ENCODE data around the gene PRPH2. TPM values are rescaled to one million over a fixed set of nuclear protein-coding genes. Genes with fewer than 3 reads are reported as not detected.

The PRPH2 gene
- total and polyA plus RNA-seq, 2 donors (not counting 1 experiment from before 2014, with no cell fraction given), result 0.03 to 0.15 TPM

- no peaks in the 10 kb centered on the region for H4K20me1 ChIP-seq (ENCODE audit: control insufficient read depth, insufficient read depth, low read length, poor library complexity, severe bottlenecking)
- H3K79me2 ChIP-seq (ENCODE audit: control insufficient read depth, insufficient read depth, low read length), result no peaks in the 10 kb centered on the region
- peaks cover 12 to 17% of the 10 kb centered on the region in 2 donors for H3K4me1 ChIP-seq (ENCODE audit: control insufficient read depth in 2 of 2, insufficient read depth in 2 of 2, low read length in 2 of 2)
- no peaks in the 10 kb centered on the region for H3K9me3 ChIP-seq (ENCODE audit: control extremely low read depth in 1 of 3, control insufficient read depth in 2 of 3, insufficient read depth in 1 of 3, low read length in 2 of 3)
- no peaks in the 10 kb centered on the region for H3K36me3 ChIP-seq (replicated peaks in 1 of 2; ENCODE audit: control extremely low read depth in 1 of 2, control insufficient read depth in 1 of 2, extremely low read depth in 1 of 2, insufficient read depth in 2 of 2, low read length in 1 of 2)
- intact Hi-C loops (cut with micrococcal nuclease), result loop anchor here (10.0 kb wide), 1 partner anchor 945 kb away; the partner anchor contains the start of genes PRICKLE4 and TOMM6
- no peak overlapping the region for H3K27ac ChIP-seq (ENCODE audit: low read length in 2 of 2)
- H3K9ac ChIP-seq (ENCODE audit: low read length), result no peak overlapping the region
- Mint-ChIP-seq H3K4me3 (no peak overlapping the region), H3K4me1 (peaks cover 19% of the 10 kb centered on the region), H3K27ac (no peak overlapping the region), H3K27me3 (no peaks in the 10 kb centered on the region), H3K9me3 (ENCODE audit: insufficient read depth) (no peaks in the 10 kb centered on the region)
- H3K27me3 ChIP-seq (replicated peaks in 1 of 4; ENCODE audit: control extremely low read depth in 1 of 4, control insufficient read depth in 3 of 4, insufficient read depth in 4 of 4, low read length in 3 of 4), result no peaks in the 10 kb centered on the region
- WGBS (ENCODE audit: insufficient coverage), result no CpG with 5 or more reads among the region's 3 CpGs
- ChIA-PET CTCF (interaction anchor here (0.6 to 2.3 kb wide), 6 partner anchors 18 to 819 kb away, joined by 3 to 16 read pairs (median 4); no protein-coding TSS in a partner anchor), POLR2A (interaction anchor here (0.6 to 0.8 kb wide), 3 partner anchors 17 to 154 kb away, joined by 3 to 6 read pairs (median 3); partner anchors contain the start of gene TBCC)
- no peak overlapping the region for H3K4me3 ChIP-seq (ENCODE audit: control extremely low read depth in 1 of 5, extremely low read depth in 1 of 5, insufficient read depth in 1 of 5, low read depth in 2 of 5, low read length in 4 of 5)
- H3K4me2 ChIP-seq (replicated peaks; ENCODE audit: low read depth, low read length, poor library complexity, severe bottlenecking), result no peak overlapping the region
- no peak for TF ChIP-seq CTCF (IDR thresholded peaks at IDR 0.05)
- no peak for TF ChIP-seq EZH2 (IDR thresholded peaks at IDR 0.05; ENCODE audit: borderline replicate concordance, insufficient read depth, low read depth, low read length, poor library complexity, severe bottlenecking)
- H2AFZ ChIP-seq (ENCODE audit: insufficient read depth, low read depth, low read length, poor library complexity, severe bottlenecking), result no peak overlapping the region
- DNase-seq (no peak), ATAC-seq (ENCODE audit: low read depth) (no peak)
Measured at GRCh38 chr6:42729731-42730130, 7.3 kb upstream of the PRPH2 start.

- ATAC-seq (ENCODE audit: low read depth) (no peak), DNase-seq (no peak)
- Histone ChIP-seq H3K79me2 (ENCODE audit: control insufficient read depth, insufficient read depth, low read length) (no peaks in the 10 kb centered on the region), H3K4me2 (replicated peaks; ENCODE audit: low read depth, low read length, poor library complexity, severe bottlenecking) (peak overlapping the region; percentile 84), H3K9me3 (ENCODE audit: control extremely low read depth in 1 of 3, control insufficient read depth in 2 of 3, insufficient read depth in 1 of 3, low read length in 2 of 3) (no peaks in the 10 kb centered on the region), H3K9ac (ENCODE audit: low read length) (peak overlapping the region; percentile 75), H4K20me1 (ENCODE audit: control insufficient read depth, insufficient read depth, low read length, poor library complexity, severe bottlenecking) (no peaks in the 10 kb centered on the region), H3K36me3 (replicated peaks in 1 of 2; ENCODE audit: control extremely low read depth in 1 of 2, control insufficient read depth in 1 of 2, extremely low read depth in 1 of 2, insufficient read depth in 2 of 2, low read length in 1 of 2) (no peaks in the 10 kb centered on the region), H3K27me3 (replicated peaks in 1 of 4; ENCODE audit: control extremely low read depth in 1 of 4, control insufficient read depth in 3 of 4, insufficient read depth in 4 of 4, low read length in 3 of 4) (no peaks in the 10 kb centered on the region), H3K4me3 (ENCODE audit: control extremely low read depth in 1 of 5, extremely low read depth in 1 of 5, insufficient read depth in 1 of 5, low read depth in 2 of 5, low read length in 4 of 5) (peak overlapping the region in 1 of 5 experiments; percentile 68), H3K27ac (ENCODE audit: low read length in 2 of 2) (no peak overlapping the region), H2AFZ (ENCODE audit: insufficient read depth, low read depth, low read length, poor library complexity, severe bottlenecking) (peak overlapping the region; percentile 95), H3K4me1 (ENCODE audit: control insufficient read depth in 2 of 2, insufficient read depth in 2 of 2, low read length in 2 of 2) (peaks cover 12 to 17% of the 10 kb centered on the region in 2 donors)
- intact Hi-C loops (cut with micrococcal nuclease), result loop anchor here (2.0 to 10.0 kb wide), 4 partner anchors 35 to 943 kb away; partner anchors contain the start of genes BICRAL, PRICKLE4 and TOMM6
- Mint-ChIP-seq H3K27me3 (no peaks in the 10 kb centered on the region), H3K4me1 (peaks cover 19% of the 10 kb centered on the region), H3K4me3 (peak overlapping the region; percentile 92), H3K9me3 (ENCODE audit: insufficient read depth) (no peaks in the 10 kb centered on the region), H3K27ac (peak overlapping the region; percentile 57)
- ChIA-PET CTCF (interaction anchor here (0.7 to 4.5 kb wide), 12 partner anchors 10 to 167 kb away, joined by 3 to 102 read pairs (median 4); partner anchors contain the start of genes BICRAL, RPL7L1 and TBCC), POLR2A (interaction anchor here (0.5 to 3.7 kb wide), 7 partner anchors 18 to 220 kb away, joined by 4 to 40 read pairs (median 5); partner anchors contain the start of genes BICRAL, RPL7L1 and TBCC)
- TF ChIP-seq CTCF (IDR thresholded peaks at IDR 0.05), result no peak
- no peak for TF ChIP-seq EZH2 (IDR thresholded peaks at IDR 0.05; ENCODE audit: borderline replicate concordance, insufficient read depth, low read depth, low read length, poor library complexity, severe bottlenecking)
- WGBS (ENCODE audit: insufficient coverage), result 99% methylated on average over 7 of the region's 22 CpGs
Measured at GRCh38 chr6:42727627-42728026, 5.2 kb upstream of the PRPH2 start.

Measured in B cell (primary cell).